Femur (tissue), 1 donor: ENCODE data around the gene TMA7B.

Experiments
- DNase-seq: peaks from one replicate; pipeline ENCODE4 v3.0.0-alpha.2; 2017

Gene TMA7B

GRCh38 chr22:40004836-40005235 lies 44.6 kb downstream of the TMA7B start:
- no peak for DNase-seq

GRCh38 chr22:40006641-40007040 lies 46.4 kb downstream of the TMA7B start:
- DNase-seq = no peak

- DNase-seq = no peak
Measured at GRCh38 chr22:40007853-40008710, 47.9 kb downstream of the TMA7B start.

- DNase-seq = no peak
Measured at GRCh38 chr22:40008726-40009291, 48.6 kb downstream of the TMA7B start.

GRCh38 chr22:40009292-40009774 lies 49.1 kb downstream of the TMA7B start:
- DNase-seq = no peak

GRCh38 chr22:40009951-40010671 lies 49.9 kb downstream of the TMA7B start:
- DNase-seq = no peak

GRCh38 chr22:40010746-40011145 lies 50.5 kb downstream of the TMA7B start:
- no peak for DNase-seq
